Endodermal cell (in vitro differentiated cells): ENCODE measurements around the gene CNIH4. TPM values are rescaled to one million over a fixed set of nuclear protein-coding genes. Genes with fewer than 3 reads are reported as not detected.

Experiments used
- DNase-seq: peaks from one replicate; pipeline ENCODE4 v3.0.0-alpha.2; 2017
- H3K27ac ChIP-seq: 2 replicates; pipeline ENCODE4 v1.5.1; 2013; ENCODE audit warnings: mild to moderate bottlenecking, low read depth, low read length, moderate library complexity
- H3K27me3 ChIP-seq: 2 replicates; pipeline ENCODE4 v1.6.1; 2013; ENCODE audit warnings: mild to moderate bottlenecking, low read length, moderate library complexity; ENCODE audit not compliant: insufficient read depth, control insufficient read depth, poor library complexity, severe bottlenecking
- H3K36me3 ChIP-seq: 2 replicates; pipeline ENCODE4 v1.7.0; 2013; ENCODE audit warnings: mild to moderate bottlenecking, low read length, moderate library complexity; ENCODE audit not compliant: control insufficient read depth, insufficient read depth
- H3K4me1 ChIP-seq: one replicate; pipeline ENCODE4 v1.7.0; 2013; ENCODE audit warnings: low read length; ENCODE audit not compliant: control insufficient read depth, insufficient read depth
- H3K4me3 ChIP-seq: 2 replicates; pipeline ENCODE4 v1.5.1; 2013; ENCODE audit warnings: mild to moderate bottlenecking, low read length, moderate library complexity
- H3K9ac ChIP-seq: 2 replicates; pipeline ENCODE4 v1.6.1; 2013; ENCODE audit warnings: mild to moderate bottlenecking, low read length, moderate library complexity; ENCODE audit not compliant: poor library complexity, severe bottlenecking; ENCODE audit errors: extremely low read depth
- H3K9me3 ChIP-seq: 2 replicates; pipeline ENCODE4 v1.6.1; 2013; ENCODE audit warnings: mild to moderate bottlenecking, low read length, moderate library complexity; ENCODE audit not compliant: control insufficient read depth
- H3K27ac Mint-ChIP-seq: 2 replicates; pipeline ENCODE4 v1.8.0; 2020; ENCODE audit warnings: mixed read lengths
- H3K27me3 Mint-ChIP-seq: 2 replicates; pipeline ENCODE4 v1.8.0; 2021; ENCODE audit warnings: mild to moderate bottlenecking, mixed read lengths; ENCODE audit not compliant: insufficient read depth
- H3K36me3 Mint-ChIP-seq: 2 replicates; pipeline ENCODE4 v1.8.0; 2020; ENCODE audit warnings: low read depth, mixed read lengths
- H3K4me1 Mint-ChIP-seq: 2 replicates; pipeline ENCODE4 v1.8.0; 2020; ENCODE audit warnings: mixed read lengths
- H3K4me3 Mint-ChIP-seq: 2 replicates; pipeline ENCODE4 v1.8.0; 2020; ENCODE audit warnings: mild to moderate bottlenecking, moderate library complexity, mixed read lengths
- H3K9me3 Mint-ChIP-seq: 2 replicates; pipeline ENCODE4 v1.8.0; 2020; ENCODE audit warnings: mild to moderate bottlenecking, mixed read lengths
- CTCF ChIP-seq: fragments of 200-600 bp; sonication (generic); conservative IDR thresholded peaks from 2 replicates; pipeline ENCODE4 v1.5.0; 2021; ENCODE audit warnings: antibody characterized with exemption, mild to moderate bottlenecking
- WGBS, 2 experiments: methylation state at CpG; one replicate each; pipeline versions ENCODE4 v1.1.5 to v1.1.7; 2013; ENCODE audit warnings: missing lambda C conversion rate in 2 of 2, mixed read lengths in 1 of 2; ENCODE audit not compliant: insufficient coverage in 1 of 2, insufficient read length in 1 of 2; 5-methylcytosine and 5-hydroxymethylcytosine counted together
- total RNA-seq, 2 donors: library from RNA; stranded (reverse); fragmentation: NEBNext Ultra II Directional in 1 of 2; extraction: Animal tissue kit (Norgen Biotek cat#: 25700) in 1 of 2; gene quantifications; 2 replicates in 1 of 2; 3 replicates in 1 of 2; pipeline ENCODE4 v1.2.1, GENCODE V29; 2021

Gene CNIH4
- total RNA-seq, 2 donors from 2014 or later = 63.7 to 67.8 TPM

GRCh38 chr1:224368409-224368808 lies 11.7 kb downstream of the CNIH4 start:
- TF ChIP-seq CTCF = no peak
- DNase-seq = no peak
- Mint-ChIP-seq H3K9me3 (no peaks in the 10 kb centered on the region), H3K27me3 (no peaks in the 10 kb centered on the region), H3K4me1 (no peaks in the 10 kb centered on the region), H3K4me3 (no peak overlapping the region), H3K27ac (no peak overlapping the region), H3K36me3 (peaks cover 84% of the 10 kb centered on the region)
- Histone ChIP-seq H3K4me3 (no peak overlapping the region), H3K9me3 (no peaks in the 10 kb centered on the region), H3K4me1 (no peaks in the 10 kb centered on the region), H3K36me3 (peaks cover 74% of the 10 kb centered on the region), H3K27ac (no peak overlapping the region), H3K27me3 (no peaks in the 10 kb centered on the region), H3K9ac (no peak overlapping the region)
- 97 to 100% methylated on average over 5 of the region's 5 CpGs for WGBS, 2 experiments

GRCh38 chr1:224373008-224373590 lies 16.4 kb downstream of the CNIH4 start:
- Histone ChIP-seq H3K9ac (no peak overlapping the region), H3K27ac (no peak overlapping the region), H3K36me3 (peaks cover 80% of the 10 kb centered on the region), H3K27me3 (no peaks in the 10 kb centered on the region), H3K4me3 (no peak overlapping the region), H3K4me1 (no peaks in the 10 kb centered on the region), H3K9me3 (no peaks in the 10 kb centered on the region)
- H3K27ac Mint-ChIP-seq = no peak overlapping the region
- 95 to 97% methylated on average over 4 to 5 of the region's 5 CpGs for WGBS, 2 experiments
- no peaks in the 10 kb centered on the region for H3K9me3 Mint-ChIP-seq
- DNase-seq = no peak
- no peak overlapping the region for H3K4me3 Mint-ChIP-seq
- no peaks in the 10 kb centered on the region for H3K27me3 Mint-ChIP-seq
- TF ChIP-seq CTCF = no peak
- H3K4me1 Mint-ChIP-seq = no peaks in the 10 kb centered on the region
- peaks cover 86% of the 10 kb centered on the region for H3K36me3 Mint-ChIP-seq

GRCh38 chr1:224375059-224375458 lies 18.4 kb downstream of the CNIH4 start:
- no peak overlapping the region for H3K4me3 ChIP-seq
- no peak overlapping the region for H3K27ac ChIP-seq
- H3K27ac Mint-ChIP-seq = no peak overlapping the region
- H3K4me3 Mint-ChIP-seq = no peak overlapping the region
- H3K27me3 ChIP-seq = no peaks in the 10 kb centered on the region
- H3K9me3 Mint-ChIP-seq = no peaks in the 10 kb centered on the region
- H3K4me1 Mint-ChIP-seq = no peaks in the 10 kb centered on the region
- H3K27me3 Mint-ChIP-seq = no peaks in the 10 kb centered on the region
- no peak for DNase-seq
- no peaks in the 10 kb centered on the region for H3K4me1 ChIP-seq
- H3K36me3 ChIP-seq = peaks cover 78% of the 10 kb centered on the region
- no peak for TF ChIP-seq CTCF
- WGBS, 2 experiments = 91 to 94% methylated on average over 3 of the region's 3 CpGs
- H3K36me3 Mint-ChIP-seq = peaks cover 72% of the 10 kb centered on the region
- H3K9me3 ChIP-seq = no peaks in the 10 kb centered on the region
- no peak overlapping the region for H3K9ac ChIP-seq
